IPS-18a (cell line): ENCODE data around the gene TRABD2B.

Experiments
- H3K27ac ChIP-seq: one replicate; pipeline ENCODE4 v1.5.1; 2013; ENCODE audit warnings: low read length
- H3K27me3 ChIP-seq: one replicate; pipeline ENCODE4 v1.6.1; 2013; ENCODE audit warnings: mild to moderate bottlenecking, low read length; ENCODE audit not compliant: control insufficient read depth, insufficient read depth
- H3K36me3 ChIP-seq: one replicate; pipeline ENCODE4 v1.6.1; 2013; ENCODE audit warnings: low read depth, low read length; ENCODE audit not compliant: control insufficient read depth
- H3K4me1 ChIP-seq: one replicate; pipeline ENCODE4 v1.6.1; 2013; ENCODE audit warnings: low read depth, low read length; ENCODE audit not compliant: control insufficient read depth
- H3K4me3 ChIP-seq: one replicate; pipeline ENCODE4 v1.5.1; 2013; ENCODE audit warnings: low read length
- H3K9ac ChIP-seq: one replicate; pipeline ENCODE4 v1.6.1; 2013; ENCODE audit warnings: mild to moderate bottlenecking, low read length, moderate library complexity
- H3K9me3 ChIP-seq: one replicate; pipeline ENCODE4 v1.6.1; 2013; ENCODE audit warnings: low read depth, low read length; ENCODE audit not compliant: control insufficient read depth

The TRABD2B gene

DNA sequence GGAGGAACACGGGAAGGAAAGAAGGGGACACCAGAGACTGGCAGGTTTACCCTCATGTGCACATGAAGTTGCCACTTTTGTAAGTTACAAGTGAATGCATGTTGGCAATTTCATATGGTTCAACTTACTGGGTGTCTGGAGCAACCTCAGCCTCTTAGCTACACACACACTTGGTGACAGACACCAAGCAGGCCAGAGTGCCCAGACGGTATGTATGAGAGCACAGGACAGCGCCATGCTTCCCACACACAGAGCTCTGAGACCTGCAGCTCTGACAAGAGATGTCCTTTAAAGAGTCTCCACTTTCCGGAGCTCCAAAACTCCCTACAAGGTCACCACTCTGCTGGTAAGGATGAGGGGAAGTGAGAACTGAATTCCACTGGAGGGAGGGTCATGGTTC lies 1.9 kb upstream of the TRABD2B start:
- H3K9me3 ChIP-seq = no peaks in the 10 kb centered on the region
- H3K4me1 ChIP-seq = peaks cover 27% of the 10 kb centered on the region
- peaks cover under 1% of the 10 kb centered on the region for H3K36me3 ChIP-seq
- H3K9ac ChIP-seq = no peak overlapping the region
- no peak overlapping the region for H3K4me3 ChIP-seq
- no peak overlapping the region for H3K27ac ChIP-seq
- peaks cover 39% of the 10 kb centered on the region for H3K27me3 ChIP-seq

DNA sequence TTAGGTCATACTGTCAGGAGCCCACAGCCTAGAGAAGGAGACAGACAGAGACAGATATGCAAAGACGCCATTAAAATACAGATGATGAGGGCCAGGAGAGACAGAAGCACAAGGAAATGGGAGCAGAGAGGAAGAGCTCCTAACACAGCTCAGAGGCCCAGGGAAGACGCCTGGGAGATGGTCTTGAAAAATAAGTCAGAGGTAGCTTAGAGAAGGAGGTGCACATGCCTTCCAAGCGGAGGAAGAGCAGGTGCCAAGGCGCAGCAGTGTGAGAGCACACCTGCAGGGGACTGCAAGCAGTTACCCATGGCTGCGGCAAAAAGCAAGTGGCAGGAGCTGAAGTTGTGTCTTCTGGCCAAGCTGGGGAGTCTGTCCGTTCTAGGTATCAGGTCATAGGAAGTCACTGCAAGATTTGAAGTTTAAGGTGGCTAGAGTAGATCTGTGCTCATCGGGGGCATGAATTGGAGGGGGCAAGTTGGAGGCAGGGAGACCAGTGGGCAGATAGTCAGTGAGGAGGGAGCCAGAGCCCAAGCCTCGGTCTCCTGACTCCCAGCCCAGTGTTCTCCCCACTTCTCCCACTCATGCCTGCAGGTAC lies 1.3 kb upstream of the TRABD2B start:
- peaks cover 4% of the 10 kb centered on the region for H3K36me3 ChIP-seq

DNA sequence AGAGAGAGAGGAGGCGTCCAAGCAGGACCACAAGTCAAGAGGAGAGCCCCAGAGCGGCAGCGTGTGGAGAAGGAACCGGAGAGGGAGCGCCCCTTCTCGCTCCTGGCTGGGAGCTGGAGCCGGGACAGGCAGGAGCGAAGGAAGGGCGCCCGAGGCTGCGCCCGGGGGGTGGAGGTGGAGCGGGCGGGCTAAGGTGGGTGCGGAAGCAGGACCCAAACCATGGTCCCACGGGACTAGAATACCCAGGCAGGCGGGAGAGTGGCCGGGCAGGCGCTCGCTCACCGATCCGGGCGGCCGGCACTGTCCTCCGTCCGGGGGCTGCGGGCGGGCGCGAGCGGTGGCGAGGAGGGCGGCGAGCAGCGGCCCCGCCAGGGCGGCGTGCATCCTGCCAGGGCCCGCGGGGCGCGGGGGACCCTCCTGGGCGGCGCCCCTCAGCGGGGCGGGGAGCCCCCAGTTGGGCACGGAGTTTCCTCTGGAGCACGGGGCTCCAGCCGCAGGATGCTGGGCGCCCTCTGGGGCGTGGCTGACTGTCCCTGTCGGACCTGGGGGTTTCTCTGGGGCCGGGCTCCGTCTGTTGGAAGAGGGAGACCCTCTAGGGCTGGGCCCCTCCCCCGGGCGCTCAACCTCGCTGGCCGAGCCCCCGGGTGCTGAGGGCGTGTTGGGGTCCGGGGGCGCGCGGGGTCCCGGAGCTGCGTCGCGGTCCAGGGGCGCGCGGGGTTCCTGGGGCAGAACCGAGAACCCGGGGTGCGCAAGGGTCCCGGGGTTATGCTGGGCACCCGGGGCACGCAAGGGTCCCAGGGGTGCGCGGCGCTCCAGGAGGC lies 569 bp downstream of the TRABD2B start:
- Histone ChIP-seq H3K27me3 (peaks cover 39% of the 10 kb centered on the region), H3K4me1 (peaks cover 25% of the 10 kb centered on the region), H3K36me3 (peaks cover 4% of the 10 kb centered on the region), H3K4me3 (peak overlapping the region; percentile 56), H3K27ac (no peak overlapping the region), H3K9ac (peak overlapping the region; percentile 25), H3K9me3 (no peaks in the 10 kb centered on the region)

More for the DNA sequence above, 1.3 kb upstream of the TRABD2B start:
- Histone ChIP-seq H3K9ac (no peak overlapping the region), H3K27ac (no peak overlapping the region), H3K9me3 (no peaks in the 10 kb centered on the region), H3K27me3 (peaks cover 39% of the 10 kb centered on the region), H3K4me3 (no peak overlapping the region), H3K4me1 (peaks cover 26% of the 10 kb centered on the region)

DNA sequence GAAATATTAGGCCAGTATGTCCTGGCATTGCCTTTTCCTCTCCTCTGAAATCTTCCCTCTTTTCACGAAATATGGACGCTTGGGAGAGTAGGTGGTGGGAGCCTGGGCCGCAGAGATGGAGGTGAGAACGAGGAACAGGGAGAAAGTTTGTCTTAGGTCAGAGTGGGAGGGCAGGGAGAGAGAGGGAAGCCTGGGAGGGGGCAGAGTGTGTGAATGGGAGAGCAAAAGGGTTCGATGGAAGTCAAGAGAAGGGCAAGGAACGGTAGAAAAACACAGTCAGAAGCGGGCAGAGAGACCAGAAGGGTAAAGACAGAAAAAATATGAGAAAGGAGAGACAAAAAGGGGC lies 1.2 kb downstream of the TRABD2B start:
- Histone ChIP-seq H3K9me3 (no peaks in the 10 kb centered on the region), H3K4me1 (peaks cover 23% of the 10 kb centered on the region), H3K4me3 (peak overlapping the region; percentile 56), H3K36me3 (peaks cover 4% of the 10 kb centered on the region), H3K9ac (no peak overlapping the region), H3K27ac (no peak overlapping the region), H3K27me3 (peaks cover 39% of the 10 kb centered on the region)

DNA sequence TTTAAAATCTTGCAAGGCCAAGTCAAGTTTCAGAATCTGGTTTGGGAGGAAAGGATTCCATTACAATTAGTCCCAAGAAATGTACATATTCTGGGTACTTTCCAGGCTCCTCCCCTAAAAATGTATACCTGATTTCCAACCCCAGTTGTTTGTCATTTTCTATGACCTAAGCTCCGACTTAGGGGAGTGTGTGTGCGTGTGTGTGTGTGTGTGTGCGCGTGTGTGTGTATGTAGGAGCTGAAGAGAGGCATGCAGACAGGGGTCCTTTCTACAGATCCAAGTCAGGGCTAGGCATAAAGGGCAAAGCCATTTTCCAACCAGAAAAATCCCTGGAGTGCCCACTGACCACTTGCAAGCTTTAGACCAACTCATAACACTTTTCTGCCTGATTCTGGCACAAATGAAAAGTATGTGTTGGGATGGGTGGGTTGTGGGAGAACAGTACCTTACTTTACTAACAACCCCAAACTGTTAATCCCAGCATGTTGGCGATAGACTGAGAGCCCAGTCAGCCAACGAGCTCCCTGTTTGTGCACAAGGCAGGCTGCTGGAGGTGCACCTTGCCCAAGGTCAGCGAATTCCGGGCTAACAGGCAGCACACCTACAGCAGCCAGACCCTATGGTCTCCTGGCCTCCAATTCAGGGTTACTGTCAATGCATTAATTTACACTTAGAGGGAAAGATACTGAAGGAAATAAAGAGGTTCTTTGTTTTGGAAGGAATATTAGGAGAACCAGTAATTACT lies 1.7 kb downstream of the TRABD2B start:
- Histone ChIP-seq H3K9ac (no peak overlapping the region), H3K36me3 (peaks cover 4% of the 10 kb centered on the region), H3K27me3 (peaks cover 39% of the 10 kb centered on the region), H3K4me1 (peaks cover 23% of the 10 kb centered on the region), H3K9me3 (no peaks in the 10 kb centered on the region), H3K27ac (no peak overlapping the region), H3K4me3 (peak overlapping the region; percentile 56)

DNA sequence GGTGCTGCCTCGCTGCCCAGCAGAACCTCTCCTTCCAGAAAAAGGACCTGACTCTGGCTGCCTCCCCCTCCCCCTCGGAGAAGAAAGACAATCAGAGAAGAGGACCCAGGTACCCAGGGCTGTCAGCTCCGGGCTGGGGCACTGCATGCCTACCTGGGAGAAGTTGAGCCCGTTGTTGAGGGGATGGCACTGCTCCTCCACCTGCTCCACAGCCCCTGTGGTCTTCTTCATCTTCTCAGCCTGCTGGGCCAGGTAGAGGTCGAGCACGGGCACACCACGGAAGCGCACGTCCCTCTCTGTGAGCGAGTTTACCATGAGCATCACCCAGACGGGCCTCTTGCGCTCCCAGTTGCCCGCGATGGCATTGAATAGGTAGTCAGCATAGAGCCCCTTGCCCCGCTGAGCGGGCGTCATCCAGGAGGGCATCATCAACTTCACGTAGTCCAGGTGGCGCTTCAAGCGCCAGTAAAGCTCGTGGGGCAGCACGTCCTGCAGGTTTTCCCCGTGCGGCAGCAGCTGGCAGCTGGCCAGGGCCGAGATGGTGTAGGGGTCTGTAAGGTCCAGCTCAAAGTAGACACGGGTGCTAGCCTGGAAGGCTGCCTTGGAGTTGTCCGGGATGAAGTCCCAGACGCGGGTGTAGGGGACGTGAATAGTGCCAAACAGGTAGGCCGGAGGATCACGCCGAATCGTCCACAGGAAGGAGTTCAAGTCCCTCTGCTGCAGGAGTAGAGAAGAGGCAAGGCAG lies 3.1 kb downstream of the TRABD2B start:
- Histone ChIP-seq H3K9ac (no peak overlapping the region), H3K27me3 (peaks cover 32% of the 10 kb centered on the region), H3K36me3 (peaks cover 4% of the 10 kb centered on the region), H3K4me3 (no peak overlapping the region), H3K4me1 (peaks cover 23% of the 10 kb centered on the region), H3K9me3 (no peaks in the 10 kb centered on the region), H3K27ac (no peak overlapping the region)

DNA sequence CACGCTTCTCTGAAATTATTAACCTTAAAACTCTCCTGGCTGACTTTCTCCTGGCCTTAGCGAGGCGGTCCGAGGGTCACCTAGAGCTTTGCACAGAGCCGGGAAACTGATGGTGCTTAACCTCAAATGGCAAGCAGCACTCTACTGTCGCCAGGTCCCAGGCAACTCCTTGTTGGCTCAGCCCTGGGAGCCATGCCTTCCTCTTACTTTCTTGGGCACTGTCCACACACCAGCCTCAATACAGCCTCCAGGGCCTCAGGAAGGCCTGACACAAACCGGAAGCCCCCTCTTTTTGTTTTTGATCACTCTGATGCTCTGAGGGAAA lies 3.8 kb downstream of the TRABD2B start:
- no peaks in the 10 kb centered on the region for H3K9me3 ChIP-seq
- peaks cover 23% of the 10 kb centered on the region for H3K4me1 ChIP-seq
- peaks cover 25% of the 10 kb centered on the region for H3K27me3 ChIP-seq
- peaks cover 4% of the 10 kb centered on the region for H3K36me3 ChIP-seq
- no peak overlapping the region for H3K4me3 ChIP-seq
- no peak overlapping the region for H3K9ac ChIP-seq
- no peak overlapping the region for H3K27ac ChIP-seq

DNA sequence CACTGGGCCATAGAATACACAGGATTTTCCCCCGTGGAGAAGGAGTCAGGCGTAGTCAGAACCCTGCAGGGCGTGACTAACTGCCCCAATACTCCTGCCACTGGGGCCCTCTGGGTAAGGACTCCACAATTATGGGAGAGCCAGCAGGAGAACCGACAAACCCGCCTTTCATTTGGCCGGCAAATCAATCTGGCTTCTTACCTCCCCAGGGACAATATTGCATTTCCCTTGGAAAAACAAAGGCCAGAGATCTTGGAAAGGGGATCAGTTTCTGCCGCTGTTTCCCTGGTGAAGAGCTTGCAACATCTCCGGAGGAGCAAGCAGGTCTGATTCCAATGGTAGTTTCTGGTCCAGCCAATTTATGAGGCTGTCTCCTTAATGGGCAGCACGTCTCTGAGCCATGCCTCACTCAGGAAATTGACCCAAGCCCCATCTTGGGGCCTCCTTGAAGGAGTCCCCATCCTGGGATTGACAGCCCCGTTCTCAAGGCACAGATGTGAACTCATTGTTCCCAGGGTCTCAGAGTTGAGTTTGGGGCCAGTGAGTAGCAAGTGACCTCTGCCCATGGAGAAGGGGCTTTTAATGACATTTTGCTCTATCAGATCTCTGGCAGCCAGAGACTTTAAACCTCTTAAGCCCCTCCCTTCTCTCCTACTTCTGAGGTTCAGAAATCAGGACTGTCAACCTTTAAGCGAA lies 4.3 kb downstream of the TRABD2B start:
- peaks cover 20% of the 10 kb centered on the region for H3K27me3 ChIP-seq
- peaks cover 4% of the 10 kb centered on the region for H3K36me3 ChIP-seq
- H3K9me3 ChIP-seq = no peaks in the 10 kb centered on the region
- H3K9ac ChIP-seq = no peak overlapping the region
- H3K4me1 ChIP-seq = peaks cover 19% of the 10 kb centered on the region
- no peak overlapping the region for H3K4me3 ChIP-seq
- no peak overlapping the region for H3K27ac ChIP-seq

DNA sequence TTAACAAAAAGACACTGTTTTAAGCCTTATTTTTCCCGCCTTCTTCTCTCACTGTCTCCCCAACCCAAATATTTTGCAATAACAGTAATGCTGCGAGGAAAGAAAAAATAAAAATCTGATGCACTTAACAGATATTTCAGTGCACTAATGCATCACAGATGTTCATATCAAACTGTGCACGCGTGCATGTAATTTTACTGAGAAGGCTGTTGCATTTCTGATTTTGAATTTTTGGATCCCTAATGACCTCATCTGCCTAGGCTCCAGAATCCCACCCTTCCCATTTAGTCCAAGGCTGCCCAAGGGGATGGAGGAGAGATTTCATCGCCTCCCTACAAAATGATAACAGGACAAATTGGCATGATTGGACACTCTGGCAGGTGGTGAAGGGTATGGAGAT lies 5.5 kb downstream of the TRABD2B start:
- peaks cover 24% of the 10 kb centered on the region for H3K27me3 ChIP-seq
- no peaks in the 10 kb centered on the region for H3K9me3 ChIP-seq
- no peak overlapping the region for H3K27ac ChIP-seq
- peaks cover 24% of the 10 kb centered on the region for H3K4me1 ChIP-seq
- H3K4me3 ChIP-seq = no peak overlapping the region
- H3K36me3 ChIP-seq = peaks cover 4% of the 10 kb centered on the region
- H3K9ac ChIP-seq = no peak overlapping the region

DNA sequence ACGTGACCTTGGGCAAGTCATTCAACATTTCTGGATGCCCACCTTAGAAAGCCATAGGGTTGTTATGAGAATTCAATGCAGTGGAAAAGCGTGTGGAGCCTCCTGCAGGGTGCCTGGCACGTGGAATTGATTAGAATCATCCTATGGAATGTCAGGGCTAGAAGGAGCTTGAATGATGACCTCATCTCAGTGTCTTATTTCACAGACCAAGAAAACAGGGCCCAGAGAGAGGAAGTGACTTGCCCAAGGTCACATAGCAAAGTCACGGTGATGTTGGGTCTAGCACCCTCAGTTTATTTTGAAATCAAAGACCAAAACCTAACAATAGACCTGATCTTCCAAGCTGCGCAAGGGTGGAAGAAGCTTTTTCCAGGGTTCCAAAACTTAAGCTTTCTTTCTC lies 6.0 kb downstream of the TRABD2B start:
- H3K9ac ChIP-seq = no peak overlapping the region
- H3K27me3 ChIP-seq = peaks cover 25% of the 10 kb centered on the region
- H3K4me1 ChIP-seq = peaks cover 28% of the 10 kb centered on the region
- H3K27ac ChIP-seq = no peak overlapping the region
- H3K4me3 ChIP-seq = no peak overlapping the region
- H3K9me3 ChIP-seq = no peaks in the 10 kb centered on the region
- peaks cover 4% of the 10 kb centered on the region for H3K36me3 ChIP-seq

DNA sequence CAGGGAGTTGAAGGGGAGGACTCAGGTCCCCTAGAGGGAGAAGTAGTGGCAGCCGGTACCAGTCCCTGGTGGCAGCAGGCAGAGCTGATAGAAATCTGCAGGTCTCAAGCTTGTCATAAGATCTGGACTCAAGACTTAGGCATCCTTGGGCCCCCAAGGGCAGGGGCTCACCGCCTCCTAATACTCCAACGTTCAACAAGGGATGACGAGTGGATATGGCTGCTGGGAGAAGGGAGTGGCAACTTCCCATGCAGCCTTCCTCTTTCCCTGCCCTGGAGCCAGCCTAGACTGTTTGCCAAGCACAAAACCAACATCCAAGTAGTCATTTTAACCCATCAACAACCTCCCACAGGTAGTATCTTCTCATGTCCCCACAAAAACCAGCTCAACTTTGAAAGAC lies 6.9 kb downstream of the TRABD2B start:
- Histone ChIP-seq H3K9me3 (no peaks in the 10 kb centered on the region), H3K4me3 (no peak overlapping the region), H3K27me3 (peaks cover 24% of the 10 kb centered on the region), H3K9ac (no peak overlapping the region), H3K36me3 (peaks cover 4% of the 10 kb centered on the region), H3K4me1 (peaks cover 28% of the 10 kb centered on the region), H3K27ac (no peak overlapping the region)
